ENCODE measurements around the gene SUMO1.

SUMO1 gene

GRCh38 chr2:202208526-202208925 is 29.9 kb downstream of the SUMO1 start:
- DNase-seq (ENCODE audit: extremely low read depth, insufficient read length): no peak
- no peak overlapping the region for H3K4me3 ChIP-seq (replicated peaks; ENCODE audit: low read depth, low read length)
- no peaks in the 10 kb centered on the region; the same call in none of the 2 replicates for H3K36me3 ChIP-seq (ENCODE audit: control insufficient read depth, insufficient read depth, low read length)
- H3K27me3 ChIP-seq (replicated peaks; ENCODE audit: control insufficient read depth, insufficient read depth, low read length): no peaks in the 10 kb centered on the region
- TF ChIP-seq, protein P1, sequence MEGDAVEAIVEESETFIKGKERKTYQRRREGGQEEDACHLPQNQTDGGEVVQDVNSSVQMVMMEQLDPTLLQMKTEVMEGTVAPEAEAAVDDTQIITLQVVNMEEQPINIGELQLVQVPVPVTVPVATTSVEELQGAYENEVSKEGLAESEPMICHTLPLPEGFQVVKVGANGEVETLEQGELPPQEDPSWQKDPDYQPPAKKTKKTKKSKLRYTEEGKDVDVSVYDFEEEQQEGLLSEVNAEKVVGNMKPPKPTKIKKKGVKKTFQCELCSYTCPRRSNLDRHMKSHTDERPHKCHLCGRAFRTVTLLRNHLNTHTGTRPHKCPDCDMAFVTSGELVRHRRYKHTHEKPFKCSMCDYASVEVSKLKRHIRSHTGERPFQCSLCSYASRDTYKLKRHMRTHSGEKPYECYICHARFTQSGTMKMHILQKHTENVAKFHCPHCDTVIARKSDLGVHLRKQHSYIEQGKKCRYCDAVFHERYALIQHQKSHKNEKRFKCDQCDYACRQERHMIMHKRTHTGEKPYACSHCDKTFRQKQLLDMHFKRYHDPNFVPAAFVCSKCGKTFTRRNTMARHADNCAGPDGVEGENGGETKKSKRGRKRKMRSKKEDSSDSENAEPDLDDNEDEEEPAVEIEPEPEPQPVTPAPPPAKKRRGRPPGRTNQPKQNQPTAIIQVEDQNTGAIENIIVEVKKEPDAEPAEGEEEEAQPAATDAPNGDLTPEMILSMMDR (IDR thresholded peaks at IDR 0.05; ENCODE audit: insufficient read depth, low read length, poor library complexity, severe bottlenecking): no peak

- no peaks in the 10 kb centered on the region for H3K27me3 ChIP-seq (replicated peaks; ENCODE audit: control insufficient read depth, insufficient read depth, low read length)
- no peak overlapping the region for H3K4me3 ChIP-seq (replicated peaks; ENCODE audit: low read depth, low read length)
- no peak for DNase-seq (ENCODE audit: extremely low read depth, insufficient read length)
- no peaks in the 10 kb centered on the region; the same call in none of the 2 replicates for H3K36me3 ChIP-seq (ENCODE audit: control insufficient read depth, insufficient read depth, low read length)
- TF ChIP-seq, protein P1 (IDR thresholded peaks at IDR 0.05; ENCODE audit: insufficient read depth, low read length, poor library complexity, severe bottlenecking): no peak
Observed at GRCh38 chr2:202204855-202205254, 33.5 kb downstream of the SUMO1 start.

DNA sequence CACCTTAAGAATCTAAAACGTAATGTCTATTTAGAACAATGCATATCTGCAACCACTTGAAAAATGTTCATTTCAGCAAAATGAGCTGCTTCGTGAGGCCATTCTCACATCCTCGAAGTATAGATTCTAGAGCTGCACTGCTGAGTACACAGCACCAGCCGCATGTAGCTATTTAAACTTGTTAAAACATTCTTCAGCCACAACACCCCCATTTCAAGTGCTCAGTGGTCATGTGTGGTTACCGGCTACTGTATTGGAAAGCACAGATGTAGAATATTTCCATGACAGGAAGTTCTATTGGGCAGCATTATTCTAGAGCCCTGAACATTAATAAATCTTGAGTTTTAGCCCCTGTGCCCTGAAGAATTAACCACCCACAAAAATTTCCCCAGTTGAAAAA is 35.0 kb downstream of the SUMO1 start:
- Histone ChIP-seq H3K4me3 (replicated peaks; ENCODE audit: low read depth, low read length) (no peak overlapping the region), H3K36me3 (ENCODE audit: control insufficient read depth, insufficient read depth, low read length) (no peaks in the 10 kb centered on the region; the same call in none of the 2 replicates), H3K27me3 (replicated peaks; ENCODE audit: control insufficient read depth, insufficient read depth, low read length) (no peaks in the 10 kb centered on the region)
- TF ChIP-seq, protein P1 (IDR thresholded peaks at IDR 0.05; ENCODE audit: insufficient read depth, low read length, poor library complexity, severe bottlenecking): no peak
- DNase-seq (ENCODE audit: extremely low read depth, insufficient read length): no peak

DNA sequence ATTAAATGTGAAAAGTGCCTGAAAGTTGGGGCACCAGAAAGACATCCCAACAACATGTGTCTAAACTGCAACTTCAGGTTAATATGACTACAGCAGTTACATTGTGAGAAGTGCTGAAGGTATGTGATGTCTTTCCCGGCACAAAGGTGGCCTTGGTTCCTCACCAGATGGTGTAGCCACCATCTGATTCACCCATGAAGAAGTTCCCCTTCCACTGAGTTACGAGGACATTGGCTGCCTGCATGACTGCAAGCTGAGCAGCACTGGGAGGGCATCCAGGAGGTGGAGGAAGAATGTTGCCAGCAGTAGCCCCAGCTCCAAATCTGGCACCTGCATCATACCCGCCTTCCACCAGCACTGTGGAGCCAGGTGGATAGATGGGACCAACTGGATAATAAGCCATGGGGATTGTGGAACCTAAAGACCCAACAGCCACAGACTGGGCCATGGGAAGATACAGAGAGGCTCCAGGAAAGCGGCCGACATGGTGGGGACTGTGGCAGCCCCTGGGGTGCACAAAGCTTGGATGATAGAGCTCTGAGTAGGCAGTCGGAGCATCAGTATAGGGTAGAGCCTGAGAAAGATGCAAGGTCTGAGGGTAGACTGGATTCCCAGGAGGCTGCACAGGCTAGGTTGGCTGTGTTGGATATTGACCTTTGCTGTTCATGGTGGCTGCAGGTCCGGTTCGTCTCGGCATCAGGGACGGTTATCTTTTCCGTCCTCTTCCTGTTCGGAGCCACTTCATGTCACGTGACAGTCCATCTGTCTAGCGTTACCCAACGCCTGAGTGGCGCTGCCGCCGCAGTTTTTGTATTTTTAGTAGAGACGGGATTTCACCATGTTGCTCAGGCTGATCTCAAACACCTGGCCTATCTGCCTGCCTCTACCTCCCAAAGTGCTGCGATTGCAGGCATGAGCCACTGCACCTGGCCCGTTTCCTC is 36.9 kb downstream of the SUMO1 start:
- no peak for DNase-seq (ENCODE audit: extremely low read depth, insufficient read length)
- H3K4me3 ChIP-seq (replicated peaks; ENCODE audit: low read depth, low read length): no peak overlapping the region
- H3K36me3 ChIP-seq (ENCODE audit: control insufficient read depth, insufficient read depth, low read length): no peaks in the 10 kb centered on the region; the same call in none of the 2 replicates
- TF ChIP-seq, protein P1 (IDR thresholded peaks at IDR 0.05; ENCODE audit: insufficient read depth, low read length, poor library complexity, severe bottlenecking): no peak
- no peaks in the 10 kb centered on the region; the same call in 1 of the 2 replicates for H3K27me3 ChIP-seq (replicated peaks; ENCODE audit: control insufficient read depth, insufficient read depth, low read length)

DNA sequence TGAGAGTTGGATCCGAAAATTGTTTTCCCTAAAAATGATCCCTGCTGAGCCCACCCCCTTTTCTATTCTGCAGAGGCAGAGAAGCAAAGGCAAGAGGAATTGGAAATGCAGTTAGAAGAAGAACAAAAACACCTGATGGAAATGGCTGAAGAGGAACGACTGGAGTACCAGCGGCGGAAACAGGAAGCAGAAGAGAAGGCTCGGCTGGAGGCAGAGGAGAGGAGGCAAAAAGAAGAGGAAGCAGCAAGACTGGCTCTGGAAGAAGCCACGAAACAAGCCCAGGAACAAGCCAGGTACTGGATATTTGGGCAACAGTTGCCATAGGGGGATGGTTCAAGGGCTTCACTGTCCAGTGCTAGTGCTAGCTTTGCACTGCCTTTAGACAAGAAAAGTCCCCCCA is 41.7 kb downstream of the SUMO1 start:
- H3K27me3 ChIP-seq (replicated peaks; ENCODE audit: control insufficient read depth, insufficient read depth, low read length): no peaks in the 10 kb centered on the region; the same call in 1 of the 2 replicates
- H3K4me3 ChIP-seq (replicated peaks; ENCODE audit: low read depth, low read length): no peak overlapping the region
- TF ChIP-seq, protein P1 (IDR thresholded peaks at IDR 0.05; ENCODE audit: insufficient read depth, low read length, poor library complexity, severe bottlenecking): no peak
- no peak for DNase-seq (ENCODE audit: extremely low read depth, insufficient read length)
- no peaks in the 10 kb centered on the region for H3K36me3 ChIP-seq (ENCODE audit: control insufficient read depth, insufficient read depth, low read length)
